Gastroesophageal sphincter (tissue), 4 donors: Measurements from ENCODE around the gene RPL39. TPM values are rescaled to one million over a fixed set of nuclear protein-coding genes. Genes with fewer than 3 reads are reported as not detected.
"Not testable (repeated sequence)": the region's sequence is repeated elsewhere in the genome, so short reads cannot be mapped to it uniquely, and the experiment has no call there.

Source experiments
- ATAC-seq: fragments of 150-250 bp; one replicate; pipeline ENCODE4 v1.9.1; 2016; ENCODE audit warnings: mild to moderate bottlenecking, moderate library complexity
- H3K27ac ChIP-seq, 4 donors: fragments of 200-600 bp; sonication (generic) in 3 of 4; 1 replicate in 3 of 4; 2 replicates in 1 of 4; pipeline ENCODE4 v1.5.1; 2016 to 2019
- H3K27me3 ChIP-seq: fragments of 200-600 bp; sonication (generic); one replicate; pipeline ENCODE4 v1.5.1; 2019
- H3K36me3 ChIP-seq, 2 donors: fragments of 200-600 bp; sonication (generic); one replicate each; pipeline ENCODE4 v1.5.1; 2019; ENCODE audit warnings: control low read depth in 1 of 2
- H3K4me1 ChIP-seq, 3 donors: fragments of 200-600 bp; sonication (generic); 1 replicate in 2 of 3; 2 replicates in 1 of 3; pipeline ENCODE4 v1.5.1; 2016 to 2019; ENCODE audit warnings: control low read depth in 2 of 3
- H3K4me3 ChIP-seq, 2 donors: fragments of 200-600 bp; sonication (generic); one replicate each; pipeline ENCODE4 v1.5.1; 2019; ENCODE audit warnings: mild to moderate bottlenecking in 1 of 2, moderate library complexity in 1 of 2
- H3K9me3 ChIP-seq, 3 donors: fragments of 200-600 bp; sonication (generic); one replicate each; pipeline ENCODE4 v1.5.1; 2017 to 2019; ENCODE audit warnings: control low read depth in 2 of 3
- CTCF ChIP-seq, 4 experiments: fragments of 200-600 bp in 2 of 4; fragments of 450-650 bp in 2 of 4; sonication (generic) in 1 of 4; IDR thresholded peaks; one replicate each; pipeline ENCODE4 v1.5.1; 2017 to 2019; ENCODE audit warnings: antibody characterized with exemption in 4 of 4, mild to moderate bottlenecking in 2 of 4, moderate library complexity in 2 of 4
- EP300 ChIP-seq: sonication (generic); formaldehyde crosslinking; IDR thresholded peaks from one replicate; pipeline ENCODE4 v1.6.1; 2017; ENCODE audit warnings: antibody characterized with exemption, mild to moderate bottlenecking
- POLR2A ChIP-seq, 2 donors: fragments of 450-650 bp; IDR thresholded peaks; one replicate each; pipeline ENCODE4 v1.6.1; 2017; ENCODE audit warnings: antibody characterized with exemption in 2 of 2, mild to moderate bottlenecking in 2 of 2, moderate library complexity in 1 of 2
- POLR2AphosphoS5 ChIP-seq: sonication (generic); formaldehyde crosslinking; IDR thresholded peaks from one replicate; pipeline ENCODE4 v1.6.1; 2017; ENCODE audit warnings: antibody characterized with exemption
- WGBS, 2 donors: methylation state at CpG; one replicate each; pipeline ENCODE4 v1.1.5; 2018; ENCODE audit warnings: low coverage in 1 of 2; 5-methylcytosine and 5-hydroxymethylcytosine counted together
- total RNA-seq, 4 donors: library from RNA; depleted of rRNA; stranded (reverse); fragments of >200 nt; gene quantifications; one replicate each; pipeline ENCODE4 v1.1.0, GENCODE V29; 2016

The RPL39 gene
- 1,000 to 10,000 TPM; 1,536 to 5,996 (median 3,784) TPM for total RNA-seq

- H3K4me3 ChIP-seq, result peak within 1 kb of the TSS; percentile 65 to 93
- peak within 1 kb of the TSS; percentile 91 to 97 (median 94) for H3K27ac ChIP-seq
- peaks cover 0 to 47% (median 8%) of the 10 kb centered on the region in 3 donors for H3K4me1 ChIP-seq
- TF ChIP-seq POLR2AphosphoS5 (peak; percentile 81), POLR2A (IDR thresholded peaks at IDR 0.05) (peak; percentile 38 to 58), EP300 (no peak), CTCF (IDR thresholded peaks at IDR 0.05) (no peak)
- H3K36me3 ChIP-seq, result peaks cover 0 to 28% of the 10 kb centered on the region in 2 donors
- no peaks in the 10 kb centered on the region for H3K27me3 ChIP-seq
- WGBS, 2 donors, result 0 to 6% methylated on average over 7 to 13 of the region's 58 CpGs
- H3K9me3 ChIP-seq, result no peaks in the 10 kb centered on the region
- ATAC-seq, result peak; percentile 94
Measured at GRCh38 chrX:119791437-119792231, at the start of gene RPL39. RPL39 (minus strand) TSS chrX:119791630; CDS start chrX:119791576, 54 bp downstream.

GRCh38 chrX:119833905-119834304 is 42.5 kb upstream of the RPL39 start:
- TF ChIP-seq POLR2AphosphoS5 (no peak), CTCF (IDR thresholded peaks at IDR 0.05) (no peak)
- H3K27me3 ChIP-seq, result no peaks in the 10 kb centered on the region
- no peaks in the 10 kb centered on the region for H3K4me1 ChIP-seq
- no peak for ATAC-seq
- no peaks in the 10 kb centered on the region for H3K9me3 ChIP-seq
- WGBS, 2 donors, result 80 to 93% methylated on average over 2 to 3 of the region's 3 CpGs
- H3K27ac ChIP-seq, result no peak overlapping the region
- no peak overlapping the region for H3K4me3 ChIP-seq
- H3K36me3 ChIP-seq, result peaks cover 0 to 92% of the 10 kb centered on the region in 2 donors

- ATAC-seq, result no peak
- Histone ChIP-seq H3K27me3 (no peaks in the 10 kb centered on the region), H3K9me3 (no peaks in the 10 kb centered on the region), H3K4me3 (no peak overlapping the region), H3K4me1 (no peaks in the 10 kb centered on the region), H3K36me3 (peaks cover 0 to 40% of the 10 kb centered on the region in 2 donors), H3K27ac (no peak overlapping the region)
- TF ChIP-seq EP300 (no peak), CTCF (IDR thresholded peaks at IDR 0.05) (no peak), POLR2A (IDR thresholded peaks at IDR 0.05) (no peak), POLR2AphosphoS5 (no peak)
- 91 to 100% methylated on average over 2 to 3 of the region's 5 CpGs for WGBS, 2 donors
Measured at GRCh38 chrX:119828446-119828845, 37.0 kb upstream of the RPL39 start.

GRCh38 chrX:119826399-119826959 is 35.0 kb upstream of the RPL39 start:
- H3K9me3 ChIP-seq, result no peaks in the 10 kb centered on the region
- H3K27ac ChIP-seq, result no peak overlapping the region
- H3K4me1 ChIP-seq, result no peaks in the 10 kb centered on the region
- peak; percentile 25 for ATAC-seq
- no peaks in the 10 kb centered on the region for H3K27me3 ChIP-seq
- TF ChIP-seq POLR2A (IDR thresholded peaks at IDR 0.05), result no peak
- TF ChIP-seq EP300, result no peak
- TF ChIP-seq CTCF (IDR thresholded peaks at IDR 0.05), result no peak
- TF ChIP-seq POLR2AphosphoS5, result no peak
- peaks cover 0 to 26% of the 10 kb centered on the region in 2 donors for H3K36me3 ChIP-seq
- 65 to 66% methylated on average over 6 to 7 of the region's 7 CpGs for WGBS, 2 donors
- H3K4me3 ChIP-seq, result no peak overlapping the region

- H3K4me1 ChIP-seq, H3K4me3 ChIP-seq, ATAC-seq, H3K27ac ChIP-seq, H3K36me3 ChIP-seq, H3K9me3 ChIP-seq, H3K27me3 ChIP-seq: not testable (repeated sequence)
- WGBS, 2 donors, result no CpG with 5 or more reads among the region's 5 CpGs
Measured at GRCh38 chrX:119824221-119824620, 32.8 kb upstream of the RPL39 start.

- not testable (repeated sequence) for ATAC-seq, H3K4me1 ChIP-seq, H3K27me3 ChIP-seq, H3K36me3 ChIP-seq, H3K4me3 ChIP-seq, H3K9me3 ChIP-seq, H3K27ac ChIP-seq
- WGBS, 2 donors, result 77 to 83% methylated on average over 3 of the region's 3 CpGs
Measured at GRCh38 chrX:119821703-119822102, 30.3 kb upstream of the RPL39 start.
